ENCODE data around the gene FOXD3. TPM values are rescaled to one million over a fixed set of nuclear protein-coding genes. Genes with fewer than 3 reads are reported as not detected.

Gene FOXD3
- total and polyA plus RNA-seq, 2 donors = 0.05 to 0.11 TPM

DNA sequence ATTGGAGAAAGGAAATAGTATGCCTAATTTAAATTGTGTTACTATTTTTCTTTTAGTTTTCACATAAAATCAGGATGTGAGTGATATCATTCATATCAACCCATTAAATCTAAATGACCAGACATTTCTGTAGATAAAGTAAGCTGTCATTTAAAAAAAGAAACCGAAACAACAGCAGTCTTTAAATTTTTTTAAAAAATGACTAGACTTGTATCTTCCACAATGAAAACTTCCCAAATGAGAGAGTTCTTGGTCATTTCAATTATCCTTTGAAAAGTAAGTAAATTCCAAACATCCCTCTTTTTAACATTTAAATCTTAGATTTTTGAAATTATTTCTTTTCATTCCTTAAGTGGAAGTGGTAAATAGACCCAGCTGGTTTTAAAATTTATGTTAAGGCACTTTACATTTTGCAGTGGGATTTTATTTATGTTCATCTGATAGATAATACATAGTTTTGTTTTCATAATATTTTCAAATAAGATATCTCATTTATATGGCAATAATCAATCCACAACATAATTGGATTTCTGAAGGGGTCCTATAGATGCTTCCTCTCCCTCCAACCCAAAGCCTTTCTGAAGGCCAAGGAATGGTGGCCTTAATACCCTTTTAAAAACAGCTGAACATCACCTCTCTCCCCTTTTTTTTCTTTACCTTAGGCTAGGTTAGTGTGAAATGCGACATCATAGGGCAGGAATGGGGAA, 3.1 kb downstream of the FOXD3 start:
- Histone ChIP-seq H3K36me3 (ENCODE audit: control insufficient read depth in 2 of 2, insufficient read depth in 2 of 2, low read length in 1 of 2) (peaks cover 0 to 3% of the 10 kb centered on the region in 2 donors), H3K4me3 (ENCODE audit: low read length in 2 of 2) (no peak overlapping the region), H3K4me1 (ENCODE audit: control insufficient read depth in 2 of 2, insufficient read depth in 2 of 2, low read length in 2 of 2) (peaks cover 23 to 40% of the 10 kb centered on the region in 2 donors), H3K27ac (ENCODE audit: low read depth in 1 of 2, low read length in 1 of 2) (no peak overlapping the region), H3K27me3 (ENCODE audit: control insufficient read depth in 2 of 2, insufficient read depth in 1 of 2, low read length in 1 of 2) (peaks cover 85 to 99% of the 10 kb centered on the region in 2 donors), H3K9me3 (ENCODE audit: control insufficient read depth in 2 of 2, insufficient read depth in 1 of 2, low read length in 1 of 2) (peaks cover 5 to 22% of the 10 kb centered on the region in 2 donors)
- peak in 1 of 9 donors; percentile 20 for DNase-seq (ENCODE audit: low read depth in 6 of 9, low spot score in 9 of 9)
- WGBS = 9% methylated on average over 2 of the region's 2 CpGs

- Histone ChIP-seq H3K4me3 (ENCODE audit: low read length in 2 of 2) (no peak overlapping the region), H3K36me3 (ENCODE audit: control insufficient read depth in 2 of 2, insufficient read depth in 2 of 2, low read length in 1 of 2) (peaks cover 0 to 3% of the 10 kb centered on the region in 2 donors), H3K27ac (ENCODE audit: low read depth in 1 of 2, low read length in 1 of 2) (no peak overlapping the region), H3K27me3 (ENCODE audit: control insufficient read depth in 2 of 2, insufficient read depth in 1 of 2, low read length in 1 of 2) (peaks cover 82 to 99% of the 10 kb centered on the region in 2 donors), H3K9me3 (ENCODE audit: control insufficient read depth in 2 of 2, insufficient read depth in 1 of 2, low read length in 1 of 2) (peaks cover 5 to 22% of the 10 kb centered on the region in 2 donors), H3K4me1 (ENCODE audit: control insufficient read depth in 2 of 2, insufficient read depth in 2 of 2, low read length in 2 of 2) (peaks cover 23 to 41% of the 10 kb centered on the region in 2 donors)
- DNase-seq (ENCODE audit: low read depth in 6 of 9, low spot score in 9 of 9) = no peak
- 11% methylated on average over 20 of the region's 20 CpGs for WGBS
These were observed 3.7 kb downstream of the FOXD3 start for GRCh38 chr1:63326106-63326472.

DNA sequence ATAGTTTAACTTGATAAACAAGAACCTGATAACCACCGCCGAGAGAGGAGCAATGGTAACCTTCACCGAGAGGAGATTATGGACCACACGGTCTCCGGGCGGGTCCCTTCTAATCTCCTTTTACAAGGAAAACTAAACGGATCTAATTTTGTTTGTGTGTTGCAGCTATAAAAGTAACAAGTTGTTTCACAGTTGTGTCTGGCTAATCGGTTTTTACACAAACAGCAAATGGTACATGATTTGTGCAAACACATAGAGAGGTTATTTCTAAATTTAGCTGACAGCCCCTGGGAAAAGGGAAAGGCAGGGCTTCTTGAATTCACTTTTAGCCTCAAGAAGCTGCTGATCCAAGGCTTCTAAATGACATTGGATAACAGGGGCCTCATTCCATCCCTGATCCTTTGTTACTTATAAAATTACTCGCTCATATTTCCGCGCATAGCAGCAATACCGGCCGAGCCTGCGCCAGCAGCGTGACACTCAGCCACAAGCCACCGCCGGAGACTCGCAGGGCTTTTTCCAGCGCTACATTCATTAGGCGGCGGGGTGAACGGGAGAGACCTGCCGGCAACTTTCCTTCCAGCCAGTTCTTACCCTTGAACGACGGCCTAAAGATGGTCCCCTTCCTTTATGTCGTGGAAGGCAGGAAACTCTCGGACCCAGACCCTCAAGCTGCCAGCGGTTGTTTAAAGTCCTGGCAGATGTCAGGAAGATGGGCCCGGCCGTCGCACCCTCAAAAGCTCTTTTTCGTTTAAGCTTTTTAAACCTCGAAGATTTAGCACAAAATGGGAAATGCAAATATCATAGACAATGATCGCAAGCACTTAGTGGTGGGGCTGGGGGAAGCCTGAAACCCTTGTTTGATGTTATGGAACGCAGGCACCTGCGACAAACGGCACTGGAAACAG, 4.4 kb downstream of the FOXD3 start:
- no peak overlapping the region for H3K4me3 ChIP-seq (ENCODE audit: low read length in 2 of 2)
- no peaks in the 10 kb centered on the region for H3K36me3 ChIP-seq (ENCODE audit: control insufficient read depth in 2 of 2, insufficient read depth in 2 of 2, low read length in 1 of 2)
- peaks cover 80 to 98% of the 10 kb centered on the region in 2 donors for H3K27me3 ChIP-seq (ENCODE audit: control insufficient read depth in 2 of 2, insufficient read depth in 1 of 2, low read length in 1 of 2)
- no peak overlapping the region for H3K27ac ChIP-seq (ENCODE audit: low read depth in 1 of 2, low read length in 1 of 2)
- 10% methylated on average over 37 of the region's 37 CpGs for WGBS
- H3K9me3 ChIP-seq (ENCODE audit: control insufficient read depth in 2 of 2, insufficient read depth in 1 of 2, low read length in 1 of 2) = peaks cover 5 to 18% of the 10 kb centered on the region in 2 donors
- peak in 1 of 9 donors; percentile 46 for DNase-seq (ENCODE audit: low read depth in 6 of 9, low spot score in 9 of 9)
- peaks cover 23 to 39% of the 10 kb centered on the region in 2 donors for H3K4me1 ChIP-seq (ENCODE audit: control insufficient read depth in 2 of 2, insufficient read depth in 2 of 2, low read length in 2 of 2)

DNA sequence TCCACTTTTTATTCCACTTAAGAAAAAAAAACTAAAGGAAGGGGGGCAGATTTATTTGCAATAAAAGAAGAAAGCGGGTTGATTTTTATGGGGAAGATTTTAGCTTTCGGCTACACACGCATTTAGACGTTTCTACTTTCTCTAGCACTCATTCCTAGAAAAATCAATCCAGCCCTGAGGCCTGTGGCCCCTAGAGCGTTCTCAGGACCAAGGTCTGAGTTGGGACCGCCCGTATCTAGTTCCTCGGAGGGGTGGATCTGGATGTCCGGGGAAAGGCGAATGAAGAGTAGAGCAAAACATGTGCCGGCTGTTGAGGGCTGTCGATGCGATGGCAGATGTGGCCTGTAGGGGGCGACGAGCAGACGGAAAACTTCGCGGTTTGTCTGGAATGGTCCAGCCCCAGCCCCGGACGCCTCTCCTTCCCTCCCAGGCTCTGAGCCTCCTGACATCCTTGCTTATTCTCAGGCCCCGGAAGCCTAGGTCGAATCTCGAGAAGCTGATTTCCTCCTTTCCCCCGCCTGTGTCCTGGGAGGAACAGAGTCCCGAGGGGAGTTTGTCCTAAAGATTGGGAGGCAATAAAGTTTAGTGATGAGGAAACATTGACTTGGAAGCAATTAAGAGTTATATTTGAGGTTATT, 5.2 kb downstream of the FOXD3 start:
- Histone ChIP-seq H3K27ac (ENCODE audit: low read depth in 1 of 2, low read length in 1 of 2) (no peak overlapping the region), H3K9me3 (ENCODE audit: control insufficient read depth in 2 of 2, insufficient read depth in 1 of 2, low read length in 1 of 2) (peaks cover 5 to 18% of the 10 kb centered on the region in 2 donors), H3K4me1 (ENCODE audit: control insufficient read depth in 2 of 2, insufficient read depth in 2 of 2, low read length in 2 of 2) (peaks cover 15 to 32% of the 10 kb centered on the region in 2 donors), H3K4me3 (ENCODE audit: low read length in 2 of 2) (no peak overlapping the region), H3K36me3 (ENCODE audit: control insufficient read depth in 2 of 2, insufficient read depth in 2 of 2, low read length in 1 of 2) (no peaks in the 10 kb centered on the region), H3K27me3 (ENCODE audit: control insufficient read depth in 2 of 2, insufficient read depth in 1 of 2, low read length in 1 of 2) (peaks cover 76 to 98% of the 10 kb centered on the region in 2 donors)
- WGBS = 7% methylated on average over 25 of the region's 25 CpGs
- DNase-seq (ENCODE audit: low read depth in 6 of 9, low spot score in 9 of 9) = peak in 3 of 9 donors; percentile 32 to 69 (median 64)

DNA sequence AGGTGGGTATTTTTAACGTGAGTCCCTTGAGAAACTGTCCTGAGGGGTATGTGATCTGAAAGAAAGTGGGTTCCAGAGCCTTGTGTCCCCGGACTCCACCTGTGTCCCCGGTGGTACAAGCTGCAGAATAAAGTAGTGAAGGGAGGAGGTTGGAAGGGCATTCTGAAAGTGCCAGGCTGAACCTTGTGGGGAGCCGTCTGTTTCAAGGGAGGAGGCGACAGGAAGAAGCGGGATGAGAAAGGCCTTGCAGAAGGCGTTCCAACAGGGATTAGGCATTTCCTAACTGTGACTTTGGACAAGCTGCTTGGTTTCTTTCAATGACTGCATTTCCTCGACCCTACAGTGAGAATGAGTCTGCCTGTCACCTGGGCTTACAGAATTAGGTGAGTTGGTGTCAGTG, 5.8 kb downstream of the FOXD3 start:
- Histone ChIP-seq H3K27me3 (ENCODE audit: control insufficient read depth in 2 of 2, insufficient read depth in 1 of 2, low read length in 1 of 2) (peaks cover 73 to 97% of the 10 kb centered on the region in 2 donors), H3K27ac (ENCODE audit: low read depth in 1 of 2, low read length in 1 of 2) (no peak overlapping the region), H3K9me3 (ENCODE audit: control insufficient read depth in 2 of 2, insufficient read depth in 1 of 2, low read length in 1 of 2) (peaks cover 5 to 18% of the 10 kb centered on the region in 2 donors), H3K4me3 (ENCODE audit: low read length in 2 of 2) (no peak overlapping the region), H3K36me3 (ENCODE audit: control insufficient read depth in 2 of 2, insufficient read depth in 2 of 2, low read length in 1 of 2) (no peaks in the 10 kb centered on the region), H3K4me1 (ENCODE audit: control insufficient read depth in 2 of 2, insufficient read depth in 2 of 2, low read length in 2 of 2) (peaks cover 9 to 28% of the 10 kb centered on the region in 2 donors)
- no peak for DNase-seq (ENCODE audit: low read depth in 6 of 9, low spot score in 9 of 9)
- 46% methylated on average over 8 of the region's 8 CpGs for WGBS

DNA sequence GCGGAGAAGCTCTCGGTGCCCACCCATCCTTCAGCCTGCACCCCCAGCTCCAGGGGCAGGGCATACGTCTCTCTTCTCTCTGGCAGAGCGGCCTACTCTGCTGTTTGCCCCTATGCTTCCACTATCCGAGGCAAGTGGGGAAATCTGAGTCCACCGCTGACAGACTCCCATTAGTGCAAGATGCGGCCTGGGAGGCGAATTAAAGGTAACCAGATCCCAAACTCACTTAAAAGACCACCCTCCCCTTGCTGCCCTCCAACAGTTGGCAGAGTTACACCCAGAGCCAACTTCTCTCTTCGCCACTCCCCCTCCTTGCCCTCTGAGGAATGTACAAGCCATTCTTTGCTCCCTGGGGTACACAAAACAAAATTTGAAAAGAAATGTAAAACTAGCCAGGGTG, 6.4 kb downstream of the FOXD3 start:
- no peaks in the 10 kb centered on the region for H3K36me3 ChIP-seq (ENCODE audit: control insufficient read depth in 2 of 2, insufficient read depth in 2 of 2, low read length in 1 of 2)
- no peak overlapping the region for H3K4me3 ChIP-seq (ENCODE audit: low read length in 2 of 2)
- 65% methylated on average over 9 of the region's 9 CpGs for WGBS
- DNase-seq (ENCODE audit: low read depth in 6 of 9, low spot score in 9 of 9) = no peak
- H3K4me1 ChIP-seq (ENCODE audit: control insufficient read depth in 2 of 2, insufficient read depth in 2 of 2, low read length in 2 of 2) = peaks cover 6 to 24% of the 10 kb centered on the region in 2 donors
- H3K9me3 ChIP-seq (ENCODE audit: control insufficient read depth in 2 of 2, insufficient read depth in 1 of 2, low read length in 1 of 2) = peaks cover 5 to 18% of the 10 kb centered on the region in 2 donors
- no peak overlapping the region for H3K27ac ChIP-seq (ENCODE audit: low read depth in 1 of 2, low read length in 1 of 2)
- H3K27me3 ChIP-seq (ENCODE audit: control insufficient read depth in 2 of 2, insufficient read depth in 1 of 2, low read length in 1 of 2) = peaks cover 70 to 98% of the 10 kb centered on the region in 2 donors

DNA sequence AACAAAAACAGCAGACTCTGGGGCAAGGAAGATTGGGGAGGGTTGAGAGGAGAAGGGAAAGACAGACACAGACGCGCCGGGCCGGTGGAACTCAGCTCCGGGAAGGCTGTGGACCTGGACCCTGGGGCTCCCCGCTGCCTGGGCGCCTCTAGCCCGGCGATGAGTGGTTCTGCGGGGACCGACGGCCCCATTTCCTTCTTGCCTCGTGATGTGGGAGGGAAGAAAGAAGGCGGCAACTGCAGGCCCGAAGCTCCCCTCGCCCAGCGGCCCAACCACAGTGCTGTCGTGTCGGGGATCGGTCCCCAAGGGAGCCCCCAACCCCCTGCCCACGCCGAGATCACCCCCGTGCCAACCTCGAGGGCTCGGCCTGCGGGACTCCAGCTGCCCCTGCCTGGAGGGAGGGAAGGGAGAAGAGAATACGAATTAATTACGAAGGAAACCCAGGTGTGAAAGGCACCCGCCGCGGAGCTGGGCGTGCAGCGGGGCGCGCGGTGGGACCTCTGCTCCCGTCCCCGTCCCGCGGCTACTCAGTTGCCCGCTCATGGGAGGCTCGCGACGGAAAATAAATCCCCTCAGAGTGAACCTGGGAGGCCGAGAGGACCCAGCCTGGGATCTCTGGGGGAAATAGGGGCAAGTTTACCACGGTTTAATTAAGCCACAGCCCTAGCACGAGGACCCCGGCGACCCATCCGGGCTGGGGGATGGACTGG, 7.4 kb downstream of the FOXD3 start:
- DNase-seq (ENCODE audit: low read depth in 6 of 9, low spot score in 9 of 9) = peak in 1 of 9 donors; percentile 18
- Histone ChIP-seq H3K9me3 (ENCODE audit: control insufficient read depth in 2 of 2, insufficient read depth in 1 of 2, low read length in 1 of 2) (peaks cover 5 to 13% of the 10 kb centered on the region in 2 donors), H3K4me3 (ENCODE audit: low read length in 2 of 2) (no peak overlapping the region)

DNA sequence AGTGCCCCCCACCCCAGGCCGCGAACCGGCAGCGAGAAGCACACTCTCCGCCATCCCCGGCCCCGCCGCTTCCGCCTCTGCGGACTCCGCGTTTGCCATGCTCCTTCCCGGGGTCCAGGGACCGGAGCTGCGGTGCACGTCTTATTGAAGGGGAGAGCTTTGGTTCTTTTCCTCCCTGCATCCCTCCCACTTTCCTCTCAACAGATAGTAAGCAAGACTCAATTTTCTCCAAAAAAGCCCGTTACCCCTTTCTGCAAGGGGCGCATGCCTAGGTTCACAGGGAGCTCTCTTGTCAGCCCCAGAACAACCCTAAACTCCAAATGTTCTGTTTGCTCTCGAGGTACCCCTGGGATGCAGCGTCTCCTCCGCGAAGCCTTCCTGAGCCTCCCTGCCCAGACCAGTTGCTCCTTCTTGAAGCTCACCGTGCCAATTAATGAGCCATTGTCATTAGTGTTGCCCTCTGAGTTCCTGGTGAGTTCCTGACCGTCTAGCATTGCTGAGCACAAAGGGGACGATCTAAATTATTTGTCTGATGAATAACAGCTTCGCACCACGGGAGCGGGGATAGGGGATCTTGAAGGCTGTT, 8.1 kb downstream of the FOXD3 start:
- Histone ChIP-seq H3K9me3 (ENCODE audit: control insufficient read depth in 2 of 2, insufficient read depth in 1 of 2, low read length in 1 of 2) (peaks cover 5 to 13% of the 10 kb centered on the region in 2 donors), H3K27me3 (ENCODE audit: control insufficient read depth in 2 of 2, insufficient read depth in 1 of 2, low read length in 1 of 2) (peaks cover 61 to 94% of the 10 kb centered on the region in 2 donors), H3K4me1 (ENCODE audit: control insufficient read depth in 2 of 2, insufficient read depth in 2 of 2, low read length in 2 of 2) (peaks cover 0 to 21% of the 10 kb centered on the region in 2 donors), H3K27ac (ENCODE audit: low read depth in 1 of 2, low read length in 1 of 2) (no peak overlapping the region), H3K36me3 (ENCODE audit: control insufficient read depth in 2 of 2, insufficient read depth in 2 of 2, low read length in 1 of 2) (no peaks in the 10 kb centered on the region), H3K4me3 (ENCODE audit: low read length in 2 of 2) (no peak overlapping the region)
- WGBS = 8% methylated on average over 28 of the region's 28 CpGs
- peak in 1 of 9 donors; percentile 11 for DNase-seq (ENCODE audit: low read depth in 6 of 9, low spot score in 9 of 9)

More for the DNA sequence above, 7.4 kb downstream of the FOXD3 start:
- H3K27me3 ChIP-seq (ENCODE audit: control insufficient read depth in 2 of 2, insufficient read depth in 1 of 2, low read length in 1 of 2) = peaks cover 61 to 95% of the 10 kb centered on the region in 2 donors
- H3K27ac ChIP-seq (ENCODE audit: low read depth in 1 of 2, low read length in 1 of 2) = no peak overlapping the region
- H3K36me3 ChIP-seq (ENCODE audit: control insufficient read depth in 2 of 2, insufficient read depth in 2 of 2, low read length in 1 of 2) = no peaks in the 10 kb centered on the region
- peaks cover 0 to 21% of the 10 kb centered on the region in 2 donors for H3K4me1 ChIP-seq (ENCODE audit: control insufficient read depth in 2 of 2, insufficient read depth in 2 of 2, low read length in 2 of 2)
- 5% methylated on average over 50 of the region's 50 CpGs for WGBS
